ENCODE data around the gene NDUFS4.

GRCh38 chr5:53555160-53555559 lies 5.3 kb upstream of the NDUFS4 start:
- TF ChIP-seq USF2 (IDR thresholded peaks at IDR 0.05; ENCODE audit: low read depth, low read length) (no peak), SMC3 (IDR thresholded peaks at IDR 0.05; ENCODE audit: low read depth, low read length) (no peak), RAD21 (IDR thresholded peaks at IDR 0.05; ENCODE audit: low read length) (no peak), MXI1 (IDR thresholded peaks at IDR 0.05; ENCODE audit: borderline replicate concordance, low read depth, low read length) (no peak), CHD1 (IDR thresholded peaks at IDR 0.05; ENCODE audit: low read depth, low read length) (no peak), POLR2A (IDR thresholded peaks at IDR 0.05; ENCODE audit: low read depth, low read length) (no peak), CEBPB (IDR thresholded peaks at IDR 0.05; ENCODE audit: low read depth, low read length) (no peak), MAZ (IDR thresholded peaks at IDR 0.05; ENCODE audit: borderline replicate concordance, low read depth, low read length) (no peak), MAFK (IDR thresholded peaks at IDR 0.05; ENCODE audit: low read depth, low read length) (no peak), RFX5 (IDR thresholded peaks at IDR 0.05; ENCODE audit: low read depth, low read length) (no peak), BHLHE40 (IDR thresholded peaks at IDR 0.05; ENCODE audit: low read depth, low read length) (no peak), ELK1 (IDR thresholded peaks at IDR 0.05; ENCODE audit: borderline replicate concordance, low read depth, low read length) (no peak)
- TF ChIP-seq, protein P1, sequence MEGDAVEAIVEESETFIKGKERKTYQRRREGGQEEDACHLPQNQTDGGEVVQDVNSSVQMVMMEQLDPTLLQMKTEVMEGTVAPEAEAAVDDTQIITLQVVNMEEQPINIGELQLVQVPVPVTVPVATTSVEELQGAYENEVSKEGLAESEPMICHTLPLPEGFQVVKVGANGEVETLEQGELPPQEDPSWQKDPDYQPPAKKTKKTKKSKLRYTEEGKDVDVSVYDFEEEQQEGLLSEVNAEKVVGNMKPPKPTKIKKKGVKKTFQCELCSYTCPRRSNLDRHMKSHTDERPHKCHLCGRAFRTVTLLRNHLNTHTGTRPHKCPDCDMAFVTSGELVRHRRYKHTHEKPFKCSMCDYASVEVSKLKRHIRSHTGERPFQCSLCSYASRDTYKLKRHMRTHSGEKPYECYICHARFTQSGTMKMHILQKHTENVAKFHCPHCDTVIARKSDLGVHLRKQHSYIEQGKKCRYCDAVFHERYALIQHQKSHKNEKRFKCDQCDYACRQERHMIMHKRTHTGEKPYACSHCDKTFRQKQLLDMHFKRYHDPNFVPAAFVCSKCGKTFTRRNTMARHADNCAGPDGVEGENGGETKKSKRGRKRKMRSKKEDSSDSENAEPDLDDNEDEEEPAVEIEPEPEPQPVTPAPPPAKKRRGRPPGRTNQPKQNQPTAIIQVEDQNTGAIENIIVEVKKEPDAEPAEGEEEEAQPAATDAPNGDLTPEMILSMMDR (conservative IDR thresholded peaks at IDR 0.05; ENCODE audit: low read depth, low read length) = no peak
